GM19043 (cell line): ENCODE data around the gene INKA2.

Experiments
- ATAC-seq: cut with Tn5 transposase; IDR thresholded peaks from one replicate; pipeline ENCODE4 v1.9.1; 2021; ENCODE audit warnings: low read depth; ENCODE audit not compliant: unreplicated experiment

INKA2 gene

DNA sequence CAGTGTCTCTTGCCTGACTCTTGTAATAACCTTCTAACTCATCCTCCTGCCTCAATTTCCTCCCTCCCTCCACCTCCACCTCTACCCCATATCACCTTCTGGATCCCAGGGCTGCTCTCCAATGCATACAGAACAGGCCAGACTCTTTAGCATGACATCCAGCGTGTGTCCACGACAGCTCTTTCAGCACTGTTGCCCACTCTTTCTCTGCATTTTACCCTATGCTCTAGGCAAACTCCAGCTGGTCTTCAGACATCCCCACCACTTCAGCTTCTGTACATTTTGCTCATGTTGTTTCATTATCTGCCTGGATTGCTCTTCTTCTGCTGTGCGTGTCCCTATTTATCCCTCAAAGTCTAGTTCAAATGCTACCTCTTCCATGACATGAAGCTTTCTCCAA lies 4.8 kb downstream of the INKA2 start:
- no peak for ATAC-seq

DNA sequence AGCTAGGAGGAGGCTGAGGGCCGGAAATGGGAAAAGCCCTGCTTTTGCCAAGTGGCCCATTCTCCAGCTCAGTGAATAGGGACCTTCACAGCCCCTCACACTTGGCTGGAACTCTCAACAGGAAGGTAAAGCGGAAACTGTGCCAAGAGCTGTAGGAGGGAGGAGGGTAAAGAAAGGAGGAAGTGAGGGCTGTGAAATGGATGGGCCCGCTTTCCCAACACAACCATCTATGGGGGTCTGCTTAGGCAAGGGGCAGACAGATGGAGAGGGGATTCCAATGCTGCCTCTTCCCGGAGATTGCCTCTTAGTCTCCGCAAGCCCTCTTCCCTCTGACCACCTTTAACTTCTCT lies 5.2 kb downstream of the INKA2 start:
- ATAC-seq: no peak

DNA sequence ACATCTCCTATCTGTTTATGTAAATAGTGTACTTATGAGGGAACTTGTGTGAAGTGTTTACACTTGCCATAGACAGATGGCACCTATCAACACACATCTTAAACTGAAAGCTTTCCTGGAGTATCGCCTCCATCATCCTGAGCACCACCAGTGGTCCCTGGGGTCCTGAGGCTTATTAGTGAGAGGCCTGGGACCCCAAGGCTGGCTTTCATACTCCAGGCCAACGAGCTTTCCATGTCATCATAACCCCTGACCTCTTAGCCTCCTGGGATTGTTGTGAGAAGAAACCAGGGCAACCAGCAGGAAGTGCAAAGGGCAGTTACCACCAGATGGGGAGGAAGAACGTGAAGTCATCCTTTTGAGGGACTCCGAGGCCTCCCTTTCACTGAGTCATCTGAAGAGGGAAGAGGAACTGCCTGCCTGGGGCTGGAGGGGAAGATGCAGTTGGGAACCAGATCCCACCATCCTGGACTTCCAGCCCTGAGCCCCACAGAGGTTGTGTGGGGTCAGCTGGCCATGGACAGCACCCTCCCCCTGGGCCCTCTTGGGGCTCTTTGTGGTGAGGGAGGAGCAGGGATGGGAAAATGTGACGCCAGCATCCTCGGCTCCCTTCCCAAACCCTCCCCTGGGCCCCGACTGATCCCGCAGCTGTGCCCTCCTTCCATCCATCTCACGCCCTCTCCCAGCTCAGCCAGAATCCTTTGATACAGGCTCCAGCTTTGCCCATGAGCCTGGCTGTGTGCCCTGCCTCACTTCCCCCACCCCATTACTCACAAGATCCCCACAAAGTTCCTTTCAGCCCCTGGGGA lies 5.8 kb downstream of the INKA2 start:
- no peak for ATAC-seq

DNA sequence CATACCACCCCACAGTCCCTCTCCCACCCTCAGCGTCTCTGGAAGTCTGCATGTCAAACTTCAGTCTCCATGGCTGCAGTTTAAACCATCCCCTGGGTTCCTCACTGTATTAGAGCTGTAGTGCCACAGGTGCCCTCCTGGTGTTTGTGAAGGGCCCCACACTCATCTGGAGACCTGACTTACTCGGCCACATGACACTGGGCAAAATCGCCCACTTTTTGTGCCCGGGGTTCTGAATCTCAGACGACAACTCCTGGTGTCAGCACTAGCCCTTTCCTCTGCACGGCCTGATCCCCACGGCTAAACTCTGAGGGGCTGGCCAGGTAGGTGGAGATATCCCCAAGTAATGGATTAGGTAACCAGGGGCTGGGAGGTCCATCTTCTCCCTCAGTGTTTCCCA lies 6.5 kb downstream of the INKA2 start:
- no peak for ATAC-seq

DNA sequence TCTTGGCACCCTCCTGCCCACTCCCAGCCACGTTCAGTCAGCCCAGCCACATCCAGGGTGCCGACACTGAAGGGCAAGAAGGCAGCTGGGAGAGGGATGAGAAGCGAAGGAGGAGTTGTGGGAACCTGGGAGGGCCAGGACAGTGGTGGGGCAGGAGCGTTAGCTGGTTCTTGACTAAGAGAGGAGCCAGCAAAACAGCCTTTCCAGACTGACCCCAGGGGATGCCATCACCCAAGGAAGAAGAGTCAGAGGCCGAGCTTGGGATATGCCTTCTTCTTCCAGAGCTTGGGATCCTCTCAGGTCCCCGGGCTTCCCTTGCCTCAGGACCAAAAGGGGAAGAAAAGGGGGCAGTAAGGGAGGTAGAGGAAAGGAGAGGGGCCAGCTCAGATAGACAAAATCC lies 7.2 kb downstream of the INKA2 start:
- no peak for ATAC-seq

DNA sequence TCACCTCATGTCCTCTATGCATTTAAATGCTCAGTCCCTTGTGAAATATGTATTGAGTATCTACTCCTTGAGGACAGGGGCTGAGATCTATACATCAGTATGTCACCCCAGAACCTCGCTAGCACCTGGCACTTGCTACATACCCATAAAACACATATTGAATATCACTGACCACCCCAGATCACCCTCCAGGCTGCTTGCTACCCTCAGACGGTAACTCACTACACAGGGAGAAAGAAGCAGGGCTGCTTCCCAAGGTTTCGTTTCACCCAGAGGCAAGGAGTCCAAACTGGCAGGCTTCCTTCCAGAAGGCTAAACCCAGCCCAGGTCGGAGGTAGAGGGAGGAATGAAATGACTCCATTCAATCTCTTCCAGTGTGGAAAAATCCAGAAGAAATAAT lies 8.5 kb downstream of the INKA2 start:
- no peak for ATAC-seq

DNA sequence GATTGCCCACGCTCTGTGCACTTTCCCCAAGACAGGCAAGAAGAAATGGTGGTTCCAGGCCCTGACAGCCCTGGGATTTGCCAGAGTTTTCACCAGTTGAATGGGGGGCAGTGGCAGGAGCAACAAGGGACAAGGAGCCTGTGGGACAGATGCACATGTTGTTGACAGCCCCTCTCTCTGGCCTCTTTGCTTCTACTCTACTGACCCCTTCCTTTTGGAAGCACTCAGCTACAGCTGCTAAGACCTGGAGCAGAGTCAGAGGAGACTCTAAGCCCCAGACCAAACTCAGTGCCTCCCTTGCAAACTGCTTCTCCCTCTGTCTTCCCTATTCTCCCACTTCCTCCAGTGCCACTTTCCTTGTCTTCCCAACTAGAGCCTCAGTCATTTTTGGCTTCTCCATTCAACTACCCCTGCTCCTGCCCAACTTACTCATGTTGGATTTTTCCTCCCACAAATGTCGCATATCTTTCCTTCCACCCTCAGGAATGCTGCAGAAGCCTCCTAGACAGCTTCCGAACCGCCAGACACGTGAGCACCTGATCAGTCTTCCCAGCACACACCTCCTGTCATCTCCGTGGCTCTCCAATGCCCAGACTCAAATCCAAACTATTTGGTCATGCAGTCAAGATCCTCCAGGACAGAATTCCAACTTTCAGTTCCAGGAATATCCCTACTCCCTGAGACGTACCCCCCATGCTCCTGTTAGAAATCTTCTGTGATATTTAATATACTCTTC lies 9.1 kb downstream of the INKA2 start:
- no peak for ATAC-seq

DNA sequence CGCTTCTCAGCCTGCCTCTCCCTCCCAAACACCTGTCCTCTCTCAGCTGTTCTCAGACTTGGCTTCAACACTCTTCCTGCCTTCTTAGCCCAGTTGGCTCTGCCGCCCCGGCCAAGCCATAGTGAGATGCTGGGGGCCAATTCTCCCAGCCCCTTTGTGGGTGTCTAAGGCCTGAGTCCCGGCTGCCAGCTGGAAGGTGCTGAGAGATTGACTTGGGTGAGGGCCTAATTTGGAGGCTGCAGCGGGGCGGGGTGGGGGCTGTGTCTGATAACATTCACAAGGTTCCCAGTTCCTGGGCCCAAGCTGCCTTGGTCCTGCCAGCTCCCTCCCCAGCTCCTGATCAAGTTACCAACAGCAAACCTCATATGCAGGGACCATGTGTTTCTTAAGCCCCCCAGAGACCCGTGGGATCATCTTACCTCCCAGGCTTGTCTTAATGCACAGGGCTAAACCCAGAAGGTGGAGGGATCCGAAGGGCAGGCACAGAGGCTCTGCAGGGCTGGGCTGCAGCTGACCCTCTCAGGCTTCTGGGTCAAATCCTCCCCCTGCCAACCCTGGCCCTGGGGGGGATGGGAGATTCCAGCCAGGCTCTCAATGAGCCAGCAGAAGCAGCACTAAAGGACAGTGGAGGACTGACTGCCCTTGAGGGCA lies 9.8 kb downstream of the INKA2 start:
- no peak for ATAC-seq

DNA sequence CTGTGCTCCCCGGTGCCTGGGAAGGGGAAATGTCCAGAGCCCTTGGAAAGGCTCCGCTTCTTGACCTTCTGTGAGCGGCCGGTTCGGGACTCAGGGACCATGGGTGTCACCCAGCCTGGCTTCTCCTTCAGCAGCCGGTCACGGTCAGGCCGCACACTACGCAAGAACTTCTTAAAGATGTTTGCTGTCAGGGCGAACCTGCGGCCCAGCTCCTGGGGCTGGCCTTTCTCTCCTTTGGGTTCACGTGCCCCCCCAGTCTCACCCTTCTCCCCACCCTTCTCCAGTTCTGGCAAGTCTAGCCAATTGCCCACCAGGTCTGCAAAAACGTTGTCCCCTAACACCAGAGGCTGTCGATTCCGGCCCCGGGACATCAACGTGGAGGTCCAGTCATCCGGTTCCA lies 12.1 kb downstream of the INKA2 start:
- no peak for ATAC-seq

DNA sequence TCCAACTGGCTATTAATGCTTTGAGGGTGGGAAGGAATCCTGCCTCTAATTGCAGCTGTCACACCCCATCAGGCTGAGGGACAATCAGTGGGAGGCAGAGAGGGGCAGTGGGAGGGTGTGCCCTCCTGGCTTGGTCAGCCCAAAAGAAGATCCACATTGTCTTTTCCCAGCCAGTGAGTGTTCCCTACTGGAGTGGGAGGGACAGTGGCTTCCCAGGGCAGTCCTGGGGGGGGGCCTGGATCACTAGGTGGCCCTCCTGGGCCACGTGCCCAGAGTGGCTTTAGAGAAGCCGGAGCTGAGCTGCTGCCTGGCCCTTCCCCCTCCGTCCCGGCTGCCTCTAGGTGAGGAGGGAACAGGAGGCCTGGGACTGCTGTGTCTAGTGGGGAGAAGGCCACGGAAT lies 14.0 kb downstream of the INKA2 start:
- ATAC-seq: no peak

DNA sequence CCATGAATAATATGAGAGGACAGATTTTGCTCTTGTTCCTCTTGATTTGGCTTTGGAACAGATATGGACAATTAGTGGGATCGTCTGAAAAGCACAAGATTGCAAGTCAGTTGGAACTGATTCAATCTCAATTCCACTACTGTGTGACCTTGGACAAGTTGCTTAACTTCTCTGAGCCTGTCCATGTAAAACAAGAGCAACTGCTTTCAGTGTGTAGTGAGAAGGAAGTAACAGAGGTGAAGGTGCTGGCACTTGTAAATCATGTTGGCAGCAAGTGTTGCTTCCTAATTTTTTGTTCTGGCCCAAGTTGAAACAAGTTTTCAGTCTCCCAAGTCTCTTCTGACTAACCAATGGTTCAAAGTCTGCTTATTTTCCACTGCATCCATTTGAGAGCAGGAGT lies 15.3 kb downstream of the INKA2 start:
- no peak for ATAC-seq

DNA sequence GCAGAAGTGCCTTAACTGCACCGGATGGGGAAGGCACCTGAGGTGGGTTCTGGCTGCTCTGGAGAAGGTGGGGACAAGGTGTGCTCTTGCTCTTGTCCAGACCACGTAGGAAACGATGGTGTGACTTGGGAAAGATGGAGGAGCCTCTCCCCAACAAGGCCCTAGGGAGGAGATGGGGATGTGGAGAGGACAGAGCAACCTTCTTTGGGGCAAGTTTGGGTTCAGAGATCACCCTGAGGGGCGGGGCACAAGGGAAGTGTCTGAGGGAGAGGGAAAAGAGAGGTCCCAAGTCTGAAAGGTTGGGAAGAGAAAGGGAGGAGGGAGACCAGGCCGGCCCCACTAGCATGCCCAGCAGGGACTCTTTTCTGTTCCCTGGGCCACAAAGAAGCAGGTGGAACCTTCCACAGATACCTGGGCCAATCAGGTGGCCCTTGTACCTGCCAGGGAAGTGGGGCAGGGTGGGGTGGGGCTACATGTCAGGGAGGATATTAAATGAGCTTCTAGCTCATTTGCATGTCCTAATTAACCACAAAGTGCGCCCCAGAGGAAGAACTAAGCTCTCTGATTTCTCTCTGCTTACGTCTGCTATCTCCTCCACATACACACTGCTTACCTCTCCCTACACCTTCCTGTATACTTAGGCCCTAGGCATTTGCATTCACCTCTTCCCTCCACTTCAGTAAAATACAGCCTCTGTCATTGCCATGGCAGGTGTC lies 15.9 kb downstream of the INKA2 start:
- ATAC-seq: no peak

DNA sequence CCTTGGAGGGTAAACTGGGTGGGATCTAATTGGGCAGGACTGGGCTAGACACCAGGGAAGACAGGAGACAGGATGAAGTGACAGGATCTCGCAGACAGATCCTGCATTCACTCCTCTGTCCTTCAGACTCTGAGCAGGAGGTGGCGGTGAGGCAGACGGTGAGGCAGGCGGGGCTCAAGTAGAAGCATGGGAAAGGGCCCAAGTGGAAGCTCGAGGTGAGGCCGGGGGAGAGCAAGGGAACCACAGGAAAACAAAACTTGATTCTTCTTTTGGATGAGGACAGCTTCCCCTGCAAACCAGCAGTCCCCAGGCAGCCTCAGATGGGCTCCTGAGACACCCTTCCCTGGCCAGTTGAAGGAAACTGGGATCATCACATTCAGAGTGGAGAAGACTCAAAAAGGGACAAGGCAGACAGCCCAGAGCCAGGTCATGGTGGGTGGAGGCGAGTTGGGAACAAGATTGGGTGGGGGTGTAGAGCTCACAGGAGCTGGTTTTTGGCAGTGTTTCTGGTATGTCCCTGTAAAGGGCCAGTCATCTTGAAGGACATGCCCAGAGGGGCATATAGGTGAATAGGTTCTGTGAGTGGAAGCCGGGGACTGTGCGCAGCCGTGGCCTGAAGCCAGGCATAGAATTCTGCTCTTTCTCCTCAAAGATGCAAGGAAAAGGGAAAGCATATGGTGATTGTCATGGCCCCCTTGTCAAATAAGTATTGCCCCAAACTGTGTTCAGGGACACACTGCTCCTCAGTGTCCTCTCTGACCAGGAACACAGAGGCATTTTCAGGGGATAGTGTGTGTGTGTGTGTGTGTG lies 18.0 kb downstream of the INKA2 start:
- no peak for ATAC-seq

DNA sequence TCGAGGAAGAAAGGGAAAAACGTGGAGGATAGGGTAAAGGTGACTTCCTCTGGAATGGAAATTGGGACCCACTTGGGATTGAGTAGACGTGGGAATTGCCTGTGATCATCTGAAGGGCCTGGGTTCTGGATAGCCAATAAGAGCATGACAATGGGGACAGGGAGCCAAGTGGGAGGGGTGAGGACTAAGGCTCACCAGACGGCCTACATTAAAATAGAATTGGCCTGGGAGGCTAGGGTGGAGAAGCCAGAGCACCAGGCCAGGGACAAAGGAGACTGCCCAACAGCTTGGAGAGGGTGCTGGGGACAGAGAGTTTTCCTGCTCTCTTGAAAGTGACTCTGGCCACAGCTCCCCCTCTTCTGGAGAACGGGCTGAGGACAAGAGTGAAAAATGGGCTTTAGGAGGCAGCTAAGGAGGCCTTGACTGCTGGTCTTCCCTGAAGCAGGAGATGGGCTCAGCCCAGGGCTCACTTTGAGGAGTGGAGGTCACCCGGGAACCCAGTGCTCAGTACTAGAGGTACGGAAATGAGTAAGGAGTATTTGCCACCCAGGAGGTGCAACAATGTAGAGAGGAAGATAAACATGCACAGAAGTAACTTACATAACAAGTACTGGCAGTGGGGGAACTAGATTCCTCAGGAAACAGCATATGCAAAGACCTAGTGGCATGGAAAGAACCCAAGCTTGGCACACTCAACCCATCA lies 18.8 kb downstream of the INKA2 start:
- no peak for ATAC-seq

DNA sequence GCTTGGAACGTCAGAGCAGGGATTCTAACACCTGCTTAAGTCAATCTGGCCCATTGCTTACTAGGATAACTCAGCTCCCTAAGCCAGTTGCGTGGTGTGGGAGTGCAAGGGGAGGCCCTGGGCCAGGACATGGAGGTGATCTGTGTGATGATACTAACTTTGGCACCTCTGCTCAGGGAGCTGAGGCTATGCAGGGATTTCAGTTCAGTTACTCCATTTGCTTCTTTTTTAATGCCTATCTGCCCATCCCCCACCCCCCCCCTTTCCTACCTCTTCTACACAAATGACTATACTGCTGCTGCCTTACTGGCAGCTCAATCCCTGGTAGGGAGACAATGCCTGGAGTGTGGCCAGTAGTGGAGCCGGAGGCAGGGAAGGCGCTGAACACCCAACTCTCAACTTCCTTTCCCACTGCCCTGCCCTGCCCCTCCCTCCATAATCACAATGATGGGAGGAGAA lies 19.5 kb downstream of the INKA2 start:
- ATAC-seq: no peak

DNA sequence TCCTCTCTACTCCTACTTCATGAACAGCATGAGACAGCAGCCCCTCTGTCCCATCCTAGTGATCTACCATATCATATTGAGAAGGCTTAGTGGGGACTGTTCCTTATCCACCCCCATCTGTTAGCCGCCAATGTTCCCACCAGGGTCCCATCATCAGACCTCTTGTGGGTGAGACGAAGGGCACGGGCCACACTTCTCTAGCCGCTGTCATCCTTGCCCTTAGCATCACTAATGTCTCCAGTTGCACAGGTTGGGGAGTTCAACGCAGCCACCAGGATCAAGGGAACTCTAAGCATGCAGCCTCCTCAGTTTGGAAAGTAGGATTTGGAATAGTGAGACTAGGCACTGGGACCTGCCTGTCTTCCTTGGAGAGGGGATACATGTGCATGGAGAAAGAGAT lies 20.1 kb downstream of the INKA2 start:
- ATAC-seq: no peak

DNA sequence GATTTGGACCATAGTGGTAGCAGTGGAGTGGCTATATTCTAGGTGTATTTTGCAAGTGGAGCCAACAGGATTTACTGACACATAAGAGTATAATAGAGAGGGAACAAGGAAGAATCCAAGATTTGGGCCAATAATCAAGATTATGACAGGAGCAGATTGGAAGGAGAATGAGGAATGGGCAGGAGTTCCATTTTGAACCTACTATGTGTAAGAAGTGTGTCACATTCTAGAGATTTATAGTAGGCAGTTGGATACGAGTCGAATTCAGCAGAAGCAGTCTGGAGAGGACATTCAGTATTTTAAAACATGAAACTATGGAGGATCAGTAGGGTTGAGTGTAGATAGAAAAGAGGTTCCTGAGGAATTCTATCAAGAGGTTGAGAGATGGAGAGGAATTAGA lies 21.7 kb downstream of the INKA2 start:
- no peak for ATAC-seq

DNA sequence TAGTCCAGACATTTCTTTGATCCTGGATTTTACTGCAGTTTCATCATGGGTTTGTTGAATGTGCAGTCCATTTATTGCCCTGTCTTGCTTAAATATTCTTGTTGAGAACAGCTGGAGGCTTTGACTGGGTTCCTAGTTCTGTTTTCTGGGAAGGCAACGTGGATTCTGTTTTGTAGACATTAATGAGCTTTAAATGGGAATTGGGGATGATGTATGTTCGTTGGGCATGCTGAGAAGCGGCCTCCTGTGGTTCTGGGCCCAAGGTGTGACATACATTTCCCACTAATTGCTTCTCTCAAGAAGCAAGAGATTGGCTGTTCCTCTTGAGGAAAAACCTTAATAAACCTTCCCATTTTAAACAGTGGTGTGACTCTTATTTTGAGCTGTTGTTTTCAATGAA lies 22.9 kb downstream of the INKA2 start:
- no peak for ATAC-seq

DNA sequence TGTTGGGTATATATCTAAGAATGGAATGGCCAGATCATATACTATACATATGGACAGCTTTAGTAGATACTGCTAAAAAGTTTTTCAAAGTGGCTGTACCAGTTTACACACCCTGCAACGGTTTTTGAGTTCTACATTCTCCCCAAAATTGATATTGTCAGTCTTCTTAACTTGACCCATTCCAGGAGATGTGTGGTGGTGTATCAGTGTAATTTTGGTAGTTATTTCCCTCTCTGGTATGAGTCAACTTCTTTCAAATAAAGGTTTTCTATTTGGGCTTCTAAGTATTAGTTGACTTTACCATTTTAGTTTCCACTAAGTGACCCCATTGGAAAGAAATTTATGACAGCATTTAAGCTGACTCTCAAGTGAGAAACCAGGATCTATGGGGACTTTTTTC lies 29.2 kb downstream of the INKA2 start:
- no peak for ATAC-seq

DNA sequence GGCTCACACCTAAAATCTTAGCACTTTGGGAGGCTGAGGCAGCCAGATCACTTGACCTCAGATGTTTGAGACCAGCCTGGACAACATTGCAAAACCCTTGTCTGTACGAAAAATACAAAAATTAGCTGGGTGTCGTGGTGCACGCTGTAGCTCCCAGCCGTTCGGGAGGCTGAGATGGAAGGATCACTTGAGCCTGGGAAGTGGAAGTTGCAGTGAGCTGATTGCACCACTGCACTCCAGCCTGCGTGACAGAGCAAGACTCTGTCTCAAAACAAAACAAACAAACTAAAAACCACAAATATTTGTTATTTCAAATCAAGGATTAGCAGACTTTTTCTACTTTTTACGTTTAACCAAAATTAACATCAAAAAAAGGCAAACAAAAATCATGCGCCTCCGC lies 31.3 kb downstream of the INKA2 start:
- ATAC-seq: no peak
